Thoracic aorta (tissue), 2 donors: ENCODE results near the gene DCAF12. TPM values are rescaled to one million over a fixed set of nuclear protein-coding genes. Genes with fewer than 3 reads are reported as not detected.

Experiments
- ATAC-seq: fragments of 150-250 bp; one replicate; pipeline ENCODE4 v1.8.0; 2017; ENCODE audit warnings: low read depth; ENCODE audit not compliant: insufficient number of reproducible peaks, low FRiP score
- DNase-seq: peaks from one replicate; pipeline ENCODE4 v3.0.0-alpha.2; 2020; ENCODE audit warnings: low spot score
- H3K27ac ChIP-seq, 2 donors: fragments of 200-600 bp; sonication (generic); 1 replicate in 1 of 2; 2 replicates in 1 of 2; pipeline ENCODE4 v1.5.1; 2016; ENCODE audit warnings: mild to moderate bottlenecking in 2 of 2, moderate library complexity in 2 of 2
- H3K27me3 ChIP-seq: fragments of 200-600 bp; sonication (generic); replicated peaks from 2 replicates; pipeline ENCODE4 v1.6.0; 2016; ENCODE audit warnings: mild to moderate bottlenecking; ENCODE audit not compliant: insufficient read depth
- H3K36me3 ChIP-seq: fragments of 200-600 bp; sonication (generic); one replicate; pipeline ENCODE4 v1.5.1; 2016
- H3K4me1 ChIP-seq, 2 donors: fragments of 200-600 bp; sonication (generic); 1 replicate in 1 of 2; 2 replicates in 1 of 2; pipeline versions ENCODE4 v1.5.1 to v1.6.0; 2016; ENCODE audit warnings: low read depth in 2 of 2, mild to moderate bottlenecking in 1 of 2; ENCODE audit not compliant: control insufficient read depth in 1 of 2
- H3K4me3 ChIP-seq: fragments of 200-600 bp; sonication (generic); 2 replicates; pipeline ENCODE4 v1.5.1; 2016; ENCODE audit warnings: mild to moderate bottlenecking
- H3K9me3 ChIP-seq: fragments of 200-600 bp; sonication (generic); 2 replicates; pipeline ENCODE4 v1.5.1; 2016
- CTCF ChIP-seq: fragments of 200-600 bp; sonication (generic); IDR thresholded peaks from one replicate; pipeline ENCODE4 v1.5.1; 2019; ENCODE audit warnings: antibody characterized with exemption
- total RNA-seq, 2 donors: library from RNA; depleted of rRNA; stranded (reverse); fragments of >200 nt; gene quantifications; one replicate each; pipeline versions ENCODE4 v1.1.0 to v1.2.3, GENCODE V29; 2016

The DCAF12 gene
- total RNA-seq, 2 donors from 2014 or later, result 14.9 to 31.4 TPM

- no peaks in the 10 kb centered on the region for H3K27me3 ChIP-seq
- H3K36me3 ChIP-seq, result no peaks in the 10 kb centered on the region
- no peak for TF ChIP-seq CTCF
- no peak for ATAC-seq
- no peak for DNase-seq
- H3K4me1 ChIP-seq, result peaks cover 19 to 40% of the 10 kb centered on the region in 2 donors
- no peaks in the 10 kb centered on the region for H3K9me3 ChIP-seq
- peak overlapping the region; percentile 88 to 92 for H3K27ac ChIP-seq
- H3K4me3 ChIP-seq, result peak overlapping the region; percentile 99
Measured at GRCh38 chr9:34127035-34127948, 794 bp upstream of the DCAF12 start.

DNA sequence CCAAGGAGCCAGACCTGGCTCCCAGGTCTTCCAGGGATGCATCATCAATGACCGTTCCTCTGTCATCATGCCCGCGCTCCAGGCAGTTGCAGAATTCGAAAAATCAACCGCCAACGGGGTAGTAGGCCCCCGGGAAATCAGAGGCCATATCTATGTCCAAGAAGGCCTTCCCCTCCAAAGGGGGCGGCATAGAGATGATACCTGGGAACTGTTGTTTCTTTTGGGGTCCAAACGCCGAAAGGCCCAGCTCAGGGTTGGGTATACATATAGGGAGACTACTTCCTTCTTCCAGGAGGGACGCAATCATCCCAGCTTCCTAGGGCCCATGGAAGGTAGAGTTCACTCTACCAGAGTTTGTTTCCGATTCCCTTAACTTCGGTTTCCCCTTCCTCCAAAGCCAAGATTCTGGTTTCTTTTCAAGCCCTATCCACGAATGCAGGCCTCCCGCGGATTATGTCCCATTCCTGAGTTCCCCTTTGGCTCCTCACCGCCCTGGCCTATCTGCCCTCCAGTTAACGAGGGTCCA is 754 bp downstream of the DCAF12 start:
- Histone ChIP-seq H3K27ac (peak overlapping the region; percentile 88 to 92), H3K36me3 (no peaks in the 10 kb centered on the region), H3K4me3 (peak overlapping the region; percentile 99), H3K4me1 (peaks cover 19 to 44% of the 10 kb centered on the region in 2 donors), H3K27me3 (no peaks in the 10 kb centered on the region), H3K9me3 (no peaks in the 10 kb centered on the region)
- no peak for DNase-seq
- ATAC-seq, result no peak
- no peak for TF ChIP-seq CTCF

DNA sequence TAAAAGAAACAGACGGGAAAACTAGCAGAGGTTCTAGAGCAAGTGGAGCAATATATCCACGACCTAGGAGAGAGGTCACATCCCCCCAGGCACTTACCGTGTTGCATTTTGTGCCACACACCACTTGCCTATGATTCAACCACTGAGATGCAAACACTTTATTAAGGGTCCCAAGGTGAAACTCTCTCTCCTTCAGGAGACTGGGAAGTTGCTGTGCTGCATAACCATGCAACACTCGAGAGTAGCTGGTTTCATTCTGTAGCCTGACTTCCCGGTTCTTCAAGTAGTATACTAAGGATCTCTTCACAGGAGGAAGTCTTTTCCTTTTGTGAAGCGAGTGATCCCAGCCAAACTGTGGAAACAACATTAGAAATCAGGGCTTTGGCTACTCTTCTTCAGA is 1.6 kb downstream of the DCAF12 start:
- Histone ChIP-seq H3K27me3 (no peaks in the 10 kb centered on the region), H3K27ac (no peak overlapping the region), H3K4me3 (peak overlapping the region; percentile 99), H3K9me3 (no peaks in the 10 kb centered on the region), H3K36me3 (no peaks in the 10 kb centered on the region), H3K4me1 (peaks cover 19 to 44% of the 10 kb centered on the region in 2 donors)
- no peak for ATAC-seq
- DNase-seq, result no peak
- TF ChIP-seq CTCF, result no peak

DNA sequence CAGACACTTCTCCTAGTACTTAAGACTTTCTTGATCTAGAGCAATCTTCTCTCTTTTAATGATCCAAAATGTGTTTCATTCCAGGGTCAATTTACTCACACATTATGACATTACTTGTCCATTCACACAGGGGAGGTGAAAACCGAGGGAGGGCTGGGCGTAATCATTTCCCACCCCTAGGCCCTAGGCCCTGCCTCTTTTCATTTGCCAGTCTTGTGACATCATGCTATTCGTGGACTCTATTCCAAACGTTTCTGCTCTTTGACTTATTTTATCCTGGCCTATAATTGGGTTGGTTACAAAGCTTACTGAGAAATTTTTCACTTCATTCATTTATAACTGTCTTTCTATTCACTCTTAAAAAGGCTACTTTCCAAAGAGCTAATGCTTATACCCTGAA is 2.4 kb downstream of the DCAF12 start:
- DNase-seq (no peak), ATAC-seq (no peak)
- Histone ChIP-seq H3K36me3 (no peaks in the 10 kb centered on the region), H3K27ac (no peak overlapping the region), H3K4me3 (peak overlapping the region; percentile 99), H3K27me3 (no peaks in the 10 kb centered on the region), H3K4me1 (peaks cover 19 to 44% of the 10 kb centered on the region in 2 donors), H3K9me3 (no peaks in the 10 kb centered on the region)
- TF ChIP-seq CTCF, result no peak

- ATAC-seq, result no peak
- Histone ChIP-seq H3K4me1 (peaks cover 19 to 44% of the 10 kb centered on the region in 2 donors), H3K4me3 (no peak overlapping the region), H3K36me3 (no peaks in the 10 kb centered on the region), H3K27me3 (no peaks in the 10 kb centered on the region), H3K9me3 (no peaks in the 10 kb centered on the region), H3K27ac (no peak overlapping the region)
- TF ChIP-seq CTCF, result no peak
- DNase-seq, result no peak
Measured at GRCh38 chr9:34123682-34124081, 2.8 kb downstream of the DCAF12 start.
